ENCODE results near the gene UBFD1.

DNA sequence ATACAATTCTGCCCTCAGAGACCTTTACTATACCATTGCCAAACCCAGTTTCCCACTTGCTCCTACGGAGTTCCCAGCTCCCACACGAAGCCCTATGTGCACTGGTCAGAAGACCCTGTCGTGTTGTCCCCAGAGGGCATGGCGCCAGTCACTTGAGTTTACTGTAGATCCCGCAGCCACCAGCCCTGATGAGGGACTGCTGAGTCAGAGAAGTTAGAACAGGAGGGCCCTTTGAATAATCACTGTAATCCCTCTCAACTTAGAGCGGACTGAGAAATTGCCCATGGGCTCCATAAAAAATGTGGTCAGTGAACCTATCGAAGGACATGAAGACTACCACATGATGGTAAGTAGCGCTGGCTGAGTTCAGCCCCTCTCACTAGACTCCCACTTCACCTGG, 9.2 kb downstream of the UBFD1 start:
- no peak for TF ChIP-seq CEBPB (IDR thresholded peaks at IDR 0.05; ENCODE audit: borderline replicate concordance in 1 of 2, low read depth in 2 of 2, low read length in 2 of 2)
- no peak for TF ChIP-seq EZH2 (IDR thresholded peaks at IDR 0.05; ENCODE audit: borderline replicate concordance, control insufficient read depth, low read depth, low read length)
- no peak for TF ChIP-seq MXI1 (IDR thresholded peaks at IDR 0.05; ENCODE audit: low read depth, low read length)
- no peak for TF ChIP-seq JUND (IDR thresholded peaks at IDR 0.05; ENCODE audit: low read depth, low read length)
- TF ChIP-seq YY1 (IDR thresholded peaks at IDR 0.05; ENCODE audit: low read depth, low read length): no peak
- TF ChIP-seq CBX3 (IDR thresholded peaks at IDR 0.05; ENCODE audit: borderline replicate concordance, low read depth): no peak
- TF ChIP-seq, protein P1, sequence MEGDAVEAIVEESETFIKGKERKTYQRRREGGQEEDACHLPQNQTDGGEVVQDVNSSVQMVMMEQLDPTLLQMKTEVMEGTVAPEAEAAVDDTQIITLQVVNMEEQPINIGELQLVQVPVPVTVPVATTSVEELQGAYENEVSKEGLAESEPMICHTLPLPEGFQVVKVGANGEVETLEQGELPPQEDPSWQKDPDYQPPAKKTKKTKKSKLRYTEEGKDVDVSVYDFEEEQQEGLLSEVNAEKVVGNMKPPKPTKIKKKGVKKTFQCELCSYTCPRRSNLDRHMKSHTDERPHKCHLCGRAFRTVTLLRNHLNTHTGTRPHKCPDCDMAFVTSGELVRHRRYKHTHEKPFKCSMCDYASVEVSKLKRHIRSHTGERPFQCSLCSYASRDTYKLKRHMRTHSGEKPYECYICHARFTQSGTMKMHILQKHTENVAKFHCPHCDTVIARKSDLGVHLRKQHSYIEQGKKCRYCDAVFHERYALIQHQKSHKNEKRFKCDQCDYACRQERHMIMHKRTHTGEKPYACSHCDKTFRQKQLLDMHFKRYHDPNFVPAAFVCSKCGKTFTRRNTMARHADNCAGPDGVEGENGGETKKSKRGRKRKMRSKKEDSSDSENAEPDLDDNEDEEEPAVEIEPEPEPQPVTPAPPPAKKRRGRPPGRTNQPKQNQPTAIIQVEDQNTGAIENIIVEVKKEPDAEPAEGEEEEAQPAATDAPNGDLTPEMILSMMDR (IDR thresholded peaks at IDR 0.05 in 2 of 3, conservative IDR thresholded peaks at IDR 0.05 in 1 of 3; ENCODE audit: control insufficient read depth in 2 of 3, extremely low read depth in 1 of 3, insufficient read depth in 1 of 3, low read depth in 3 of 3, low read length in 3 of 3): no peak
